GM21423 (cell line): ENCODE measurements around the gene MTUS2.

Source experiments
- ATAC-seq: cut with Tn5 transposase; IDR thresholded peaks from one replicate; pipeline ENCODE4 v1.9.1; 2021; ENCODE audit warnings: mild to moderate bottlenecking, moderate library complexity; ENCODE audit not compliant: unreplicated experiment

The MTUS2 gene

GRCh38 chr13:29474991-29475390 lies 654.9 kb downstream of the MTUS2 start:
- no peak for ATAC-seq

- no peak for ATAC-seq
Observed at GRCh38 chr13:29476046-29476445, 655.9 kb downstream of the MTUS2 start.

GRCh38 chr13:29479716-29480492 lies 659.8 kb downstream of the MTUS2 start:
- no peak for ATAC-seq

- no peak for ATAC-seq
Observed at GRCh38 chr13:29480893-29481525, 660.9 kb downstream of the MTUS2 start.

- no peak for ATAC-seq
Observed at GRCh38 chr13:29481603-29482002, 661.5 kb downstream of the MTUS2 start.

- ATAC-seq, result no peak
Observed at GRCh38 chr13:29482504-29482903, 662.4 kb downstream of the MTUS2 start.

- ATAC-seq, result no peak
Observed at GRCh38 chr13:29483211-29483610, 663.1 kb downstream of the MTUS2 start.

- ATAC-seq, result no peak
Observed at GRCh38 chr13:29483623-29484022, 663.5 kb downstream of the MTUS2 start.

- no peak for ATAC-seq
Observed at GRCh38 chr13:29484236-29484635, 664.1 kb downstream of the MTUS2 start.

GRCh38 chr13:29484796-29485195 lies 664.7 kb downstream of the MTUS2 start:
- ATAC-seq, result no peak

GRCh38 chr13:29486551-29486950 lies 666.4 kb downstream of the MTUS2 start:
- no peak for ATAC-seq

GRCh38 chr13:29487466-29488454 lies 667.6 kb downstream of the MTUS2 start:
- no peak for ATAC-seq

GRCh38 chr13:29489650-29490560 lies 669.8 kb downstream of the MTUS2 start:
- ATAC-seq, result no peak

- ATAC-seq, result no peak
Observed at GRCh38 chr13:29490561-29490885, 670.4 kb downstream of the MTUS2 start.

- no peak for ATAC-seq
Observed at GRCh38 chr13:29491248-29491647, 671.1 kb downstream of the MTUS2 start.

- ATAC-seq, result no peak
Observed at GRCh38 chr13:29493796-29494195, 673.7 kb downstream of the MTUS2 start.

GRCh38 chr13:29494520-29494919 lies 674.4 kb downstream of the MTUS2 start:
- no peak for ATAC-seq

GRCh38 chr13:29496241-29496712 lies 676.1 kb downstream of the MTUS2 start:
- ATAC-seq, result peak; percentile 73

GRCh38 chr13:29497137-29497654 lies 677.1 kb downstream of the MTUS2 start:
- no peak for ATAC-seq

- no peak for ATAC-seq
Observed at GRCh38 chr13:29498426-29499040, 678.4 kb downstream of the MTUS2 start.
